GM21737 (cell line): ENCODE data around the gene GNPAT.

Source experiments
- ATAC-seq: cut with Tn5 transposase; IDR thresholded peaks from one replicate; pipeline ENCODE4 v1.9.1; 2021; ENCODE audit warnings: mild to moderate bottlenecking, moderate library complexity; ENCODE audit not compliant: unreplicated experiment

GNPAT gene

GRCh38 chr1:231241750-231242149 is 738 bp downstream of the GNPAT start:
- ATAC-seq, result no peak

GRCh38 chr1:231242516-231243198 is 1.6 kb downstream of the GNPAT start:
- no peak for ATAC-seq

GRCh38 chr1:231248778-231249177 is 7.8 kb downstream of the GNPAT start:
- ATAC-seq, result no peak

- no peak for ATAC-seq
Observed at GRCh38 chr1:231252336-231252735, 11.3 kb downstream of the GNPAT start.

- no peak for ATAC-seq
Observed at GRCh38 chr1:231260351-231260750, 19.3 kb downstream of the GNPAT start.

GRCh38 chr1:231264642-231265041 is 23.6 kb downstream of the GNPAT start:
- ATAC-seq, result no peak

- no peak for ATAC-seq
Observed at GRCh38 chr1:231265379-231265778, 24.4 kb downstream of the GNPAT start.

GRCh38 chr1:231266811-231267322 is 25.9 kb downstream of the GNPAT start:
- no peak for ATAC-seq

GRCh38 chr1:231272173-231272572 is 31.2 kb downstream of the GNPAT start:
- no peak for ATAC-seq

- no peak for ATAC-seq
Observed at GRCh38 chr1:231272880-231273279, 31.9 kb downstream of the GNPAT start.

GRCh38 chr1:231274119-231274825 is 33.3 kb downstream of the GNPAT start:
- ATAC-seq, result no peak

GRCh38 chr1:231278100-231278790 is 37.2 kb downstream of the GNPAT start:
- ATAC-seq, result no peak

- ATAC-seq, result no peak
Observed at GRCh38 chr1:231279081-231279480, 38.1 kb downstream of the GNPAT start.

GRCh38 chr1:231279683-231280082 is 38.7 kb downstream of the GNPAT start:
- ATAC-seq, result no peak

GRCh38 chr1:231284441-231284840 is 43.4 kb downstream of the GNPAT start:
- ATAC-seq, result no peak

- ATAC-seq, result no peak
Observed at GRCh38 chr1:231286603-231287002, 45.6 kb downstream of the GNPAT start.

- ATAC-seq, result no peak
Observed at GRCh38 chr1:231295938-231296337, 54.9 kb downstream of the GNPAT start.

GRCh38 chr1:231301990-231302389 is 61.0 kb downstream of the GNPAT start:
- no peak for ATAC-seq

- no peak for ATAC-seq
Observed at GRCh38 chr1:231310391-231310934, 69.5 kb downstream of the GNPAT start.

GRCh38 chr1:231311720-231312431 is 70.9 kb downstream of the GNPAT start:
- ATAC-seq, result no peak

GRCh38 chr1:231312432-231312788 is 71.4 kb downstream of the GNPAT start:
- ATAC-seq, result no peak
